ENCODE measurements around the gene NOL9.
A peak's percentile ranks its signal among the peaks of the same experiment; 100 is the strongest.

Gene NOL9

GRCh38 chr1:6489383-6489765 is 64.9 kb downstream of the NOL9 start:
- DNase-seq (ENCODE audit: low spot score): no peak

DNA sequence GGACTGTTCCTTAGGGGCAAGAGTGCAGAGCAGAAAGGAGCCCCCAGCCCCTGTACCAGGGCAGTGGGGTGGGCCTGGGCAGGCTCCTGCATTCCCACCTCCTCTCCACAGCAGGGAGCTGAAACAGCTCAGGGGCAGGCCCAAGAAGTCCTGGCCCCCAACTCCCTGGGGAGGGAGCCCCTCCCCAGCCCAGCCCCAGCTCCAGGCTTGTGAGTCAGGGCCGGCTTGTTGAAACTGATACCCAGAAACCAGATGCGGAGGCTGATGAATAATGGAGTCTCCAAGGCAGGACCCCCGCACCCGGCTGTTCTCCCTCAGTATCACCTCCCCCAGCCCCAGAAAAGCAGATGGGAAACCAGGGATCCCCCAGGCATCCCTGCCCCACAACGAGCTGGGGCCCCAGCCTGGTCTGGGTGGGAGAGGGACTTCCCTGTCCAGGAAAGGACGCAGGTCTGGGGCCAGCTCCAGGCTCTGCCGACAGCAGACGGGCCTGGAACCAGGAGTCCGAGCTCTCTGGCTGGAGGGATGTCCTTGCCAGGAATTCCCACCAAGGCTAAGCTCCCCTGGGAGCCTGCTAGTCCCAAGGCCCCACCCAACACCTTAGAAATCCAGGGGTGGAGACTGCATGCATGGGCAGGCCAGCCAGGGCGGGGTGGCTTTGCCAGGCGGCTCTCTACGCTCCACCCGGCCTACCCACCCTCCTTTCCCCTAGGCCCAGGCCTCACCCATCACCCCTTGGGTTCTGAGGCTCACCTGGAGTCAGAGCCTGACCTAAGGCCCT is 65.5 kb downstream of the NOL9 start:
- no peak for DNase-seq (ENCODE audit: low spot score)

- no peak for DNase-seq (ENCODE audit: low spot score)
Observed at GRCh38 chr1:6487804-6488484, 66.4 kb downstream of the NOL9 start.

- DNase-seq (ENCODE audit: low spot score): peak; percentile 71
Observed at GRCh38 chr1:6486433-6487011, 67.8 kb downstream of the NOL9 start.

DNA sequence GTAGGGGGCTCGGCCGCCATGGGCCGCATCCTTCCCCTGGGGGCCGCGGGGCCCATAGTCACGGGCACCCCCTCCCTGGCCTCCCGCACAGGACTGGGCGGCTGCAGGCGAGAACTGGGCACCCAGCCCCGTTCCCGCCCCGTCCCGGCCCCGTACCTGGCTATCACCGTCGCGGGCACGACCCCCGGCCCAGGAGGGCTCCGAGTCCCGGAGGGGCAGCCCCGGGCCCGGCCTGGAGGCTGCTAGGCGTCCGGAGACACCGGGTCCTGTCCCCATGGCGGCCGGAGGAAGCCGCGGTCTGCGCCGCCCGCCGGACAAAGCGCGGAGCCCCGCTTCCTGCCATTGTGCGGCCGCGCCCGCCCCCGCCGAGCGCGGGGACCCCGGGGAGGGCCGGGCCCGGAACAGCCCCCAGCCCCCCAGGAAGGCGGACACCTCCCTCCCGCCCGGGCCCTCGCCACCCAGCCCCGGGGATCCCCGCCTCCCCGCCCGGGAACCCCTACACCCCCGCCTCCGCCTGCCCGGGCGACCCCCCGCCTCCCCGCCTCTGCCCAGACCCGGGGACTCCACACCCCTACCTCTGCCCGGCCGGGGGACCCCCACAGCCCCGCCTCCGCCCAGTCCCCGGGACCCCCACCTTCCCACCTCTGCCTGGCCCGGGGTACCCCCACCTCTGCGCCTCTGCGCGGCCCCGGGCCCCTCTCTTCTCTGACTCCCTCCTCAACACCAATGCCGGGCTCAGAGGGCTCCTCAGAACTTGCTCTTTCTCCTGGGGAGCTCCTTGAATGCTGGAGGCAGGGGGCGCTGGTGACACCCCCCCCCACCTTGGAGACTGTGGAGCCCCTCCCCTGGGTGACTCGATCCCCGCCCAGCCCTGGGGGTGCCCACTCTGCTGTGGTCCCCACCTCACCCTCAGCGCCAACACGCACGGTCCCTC is 68.9 kb downstream of the NOL9 start:
- DNase-seq (ENCODE audit: low spot score): no peak

DNA sequence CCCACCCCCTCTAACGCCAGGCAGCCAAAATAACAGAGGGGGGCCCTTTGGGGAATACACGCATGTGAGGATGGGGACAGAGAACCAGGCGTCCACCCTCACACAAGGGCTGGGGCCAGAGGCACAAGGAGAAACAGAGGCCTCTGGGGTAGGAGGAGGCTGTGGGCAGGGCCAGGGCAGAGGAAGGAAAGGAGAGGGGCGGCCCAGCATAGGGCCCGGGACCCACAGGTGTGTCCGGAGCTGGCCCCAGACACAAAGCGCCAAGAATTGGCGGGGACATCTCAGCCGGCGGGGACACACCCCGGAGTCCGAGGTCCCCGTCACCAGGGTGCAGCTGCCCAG is 69.5 kb downstream of the NOL9 start:
- DNase-seq (ENCODE audit: low spot score): no peak

GRCh38 chr1:6483761-6484117 is 70.6 kb downstream of the NOL9 start:
- DNase-seq (ENCODE audit: low spot score): no peak

DNA sequence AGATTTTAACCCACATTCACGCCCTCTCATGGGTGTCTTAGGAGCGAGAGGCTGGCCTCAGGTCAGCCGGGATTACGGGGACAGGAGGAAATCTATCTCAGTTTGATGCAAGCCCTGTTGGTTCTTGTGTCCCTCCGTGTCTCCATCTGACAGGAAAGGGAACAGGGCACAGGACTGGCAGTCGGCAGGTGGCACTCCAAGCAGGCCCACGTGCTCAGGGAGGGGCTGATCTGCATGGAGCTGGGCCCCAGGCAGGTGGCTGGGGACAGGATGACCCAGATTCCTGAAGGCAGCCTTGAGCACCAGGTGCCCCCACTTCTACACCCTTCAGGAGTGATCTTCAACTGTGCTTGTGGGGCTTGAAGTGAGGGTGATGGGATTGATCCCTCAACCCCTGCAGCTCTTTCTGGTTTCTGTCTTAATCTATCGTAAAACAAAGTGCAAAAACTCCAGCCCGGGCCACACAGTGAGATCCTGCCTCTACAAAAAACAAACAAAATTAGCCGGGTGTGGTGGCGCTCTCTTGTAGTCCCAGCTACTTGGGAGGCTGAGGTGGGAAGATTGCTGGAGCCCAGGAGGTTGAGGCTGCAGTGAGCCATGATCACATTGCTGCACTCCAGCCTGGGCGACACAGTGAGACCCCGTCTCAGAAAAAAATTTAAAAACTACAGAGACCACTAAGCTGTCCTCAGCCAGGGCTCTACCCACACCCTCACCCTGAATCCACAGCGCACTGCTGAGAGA is 71.1 kb downstream of the NOL9 start:
- no peak for DNase-seq (ENCODE audit: low spot score)

DNA sequence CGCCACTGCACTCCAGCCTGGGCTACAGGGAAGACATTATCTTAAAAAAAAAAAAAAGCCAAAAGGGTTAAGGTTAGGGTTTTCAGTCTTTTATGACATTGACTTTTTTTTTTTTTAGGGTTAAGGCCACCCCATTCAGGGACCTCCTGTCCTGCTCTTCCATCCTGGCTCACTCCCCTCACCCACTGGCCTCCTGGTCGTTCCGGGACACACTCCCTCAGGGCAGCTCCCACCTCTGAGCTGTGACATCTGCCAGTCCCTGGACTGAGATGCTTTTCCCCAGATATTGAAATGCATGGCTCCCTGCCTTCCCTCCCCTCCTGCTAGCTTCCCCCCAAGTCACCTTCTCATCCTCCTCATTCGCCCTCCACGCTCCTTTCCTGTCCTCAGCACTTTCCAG is 72.5 kb downstream of the NOL9 start:
- DNase-seq (ENCODE audit: low spot score): no peak

DNA sequence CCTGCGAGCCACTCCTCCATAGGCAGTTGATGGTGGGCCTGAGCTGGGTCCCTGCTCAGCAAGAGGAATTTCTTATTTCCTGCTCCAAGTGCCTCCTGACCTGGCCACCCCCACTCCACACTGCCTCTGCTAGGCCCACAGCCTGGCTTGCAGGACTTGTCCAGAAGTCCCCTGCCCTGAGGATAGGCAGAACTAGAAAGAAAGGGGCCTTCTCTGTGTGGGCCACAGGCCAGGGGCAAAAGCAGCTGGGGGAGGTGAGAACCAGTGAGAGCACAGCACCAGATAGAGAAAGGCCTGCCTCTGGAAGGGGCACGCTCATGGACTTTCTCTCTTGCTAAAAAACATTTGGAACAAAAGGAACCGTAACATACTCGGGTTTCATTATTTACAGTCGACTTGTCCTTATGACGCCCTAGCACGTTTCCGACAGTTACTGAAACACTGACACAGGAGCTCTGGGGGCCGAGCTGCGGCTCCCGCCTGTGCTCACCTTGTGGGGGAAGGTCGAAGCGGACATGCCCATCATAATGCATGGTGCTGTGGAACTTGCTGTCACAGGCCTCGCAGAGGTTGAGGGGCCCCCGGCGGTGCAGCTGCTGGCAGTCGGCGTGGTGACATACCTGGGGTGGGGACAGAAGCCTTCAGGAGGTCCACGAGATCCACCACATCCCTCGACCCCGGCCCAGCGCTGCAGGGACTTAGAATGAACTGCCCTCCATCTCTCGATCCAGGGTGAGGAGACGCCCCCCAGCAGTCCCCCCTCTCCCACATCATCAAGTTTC is 77.1 kb downstream of the NOL9 start:
- no peak for DNase-seq (ENCODE audit: low spot score)

- DNase-seq (ENCODE audit: low spot score): no peak
Observed at GRCh38 chr1:6476483-6476882, 77.8 kb downstream of the NOL9 start.

DNA sequence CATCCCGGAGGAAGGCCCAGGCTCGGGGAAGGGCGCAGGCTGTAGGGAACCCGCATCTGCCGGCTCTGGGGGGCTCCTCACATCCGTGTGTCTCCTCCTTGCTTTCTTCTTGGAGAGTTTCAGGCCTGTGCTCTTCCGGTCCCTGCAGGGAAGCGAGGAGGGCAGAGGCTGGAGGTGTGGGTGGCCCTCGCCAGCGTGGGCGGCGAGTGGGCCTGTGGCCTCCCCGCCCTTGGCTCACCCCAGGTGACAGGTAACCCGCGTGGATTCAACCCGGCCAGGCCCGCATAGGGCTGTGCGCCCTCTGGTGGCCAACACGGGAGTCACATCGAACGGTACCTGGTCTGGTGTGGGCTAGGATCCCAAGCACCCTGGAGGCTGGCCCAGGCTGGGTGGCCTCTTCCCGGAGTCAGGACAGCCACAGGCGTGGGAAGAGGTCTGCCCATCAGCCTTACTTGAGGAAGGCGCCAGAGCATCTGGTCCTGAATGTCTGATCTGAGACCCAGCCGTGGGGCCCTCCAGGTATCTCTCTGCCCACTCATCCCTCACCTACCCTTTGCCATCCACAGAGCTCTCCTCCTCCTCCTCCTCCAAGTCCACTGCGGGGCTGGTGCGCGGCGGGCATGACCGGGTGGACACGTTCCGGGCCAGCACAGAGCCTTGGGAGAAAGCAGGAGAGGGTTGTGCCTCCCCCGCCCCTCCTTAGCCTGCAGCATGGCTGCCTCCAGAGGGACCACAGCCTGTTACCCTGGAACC is 78.8 kb downstream of the NOL9 start:
- DNase-seq (ENCODE audit: low spot score): peak; percentile 57

- no peak for DNase-seq (ENCODE audit: low spot score)
Observed at GRCh38 chr1:6474815-6475282, 79.5 kb downstream of the NOL9 start.

- DNase-seq (ENCODE audit: low spot score): peak; percentile 60
Observed at GRCh38 chr1:6473974-6474814, 80.1 kb downstream of the NOL9 start.

DNA sequence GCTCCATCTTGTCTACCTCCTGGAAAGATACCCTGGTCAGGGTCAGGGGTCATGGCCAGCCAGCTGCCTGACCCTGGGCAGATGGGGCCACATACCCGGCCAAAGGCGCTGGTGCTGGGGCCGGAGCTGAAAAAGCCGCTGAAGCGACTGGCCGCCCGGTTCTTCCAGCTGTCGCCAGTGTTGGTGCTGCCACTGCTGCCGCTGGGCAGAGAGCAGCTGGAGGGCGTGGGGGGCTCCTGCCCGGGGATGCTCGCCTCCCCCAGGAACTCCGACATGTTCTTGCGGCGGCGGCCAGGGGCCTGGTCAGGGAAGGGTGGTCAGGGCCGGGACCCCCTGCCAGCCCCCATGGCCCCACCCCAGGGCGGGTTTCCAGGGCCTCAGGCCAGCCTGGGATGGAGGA is 81.2 kb downstream of the NOL9 start:
- no peak for DNase-seq (ENCODE audit: low spot score)

DNA sequence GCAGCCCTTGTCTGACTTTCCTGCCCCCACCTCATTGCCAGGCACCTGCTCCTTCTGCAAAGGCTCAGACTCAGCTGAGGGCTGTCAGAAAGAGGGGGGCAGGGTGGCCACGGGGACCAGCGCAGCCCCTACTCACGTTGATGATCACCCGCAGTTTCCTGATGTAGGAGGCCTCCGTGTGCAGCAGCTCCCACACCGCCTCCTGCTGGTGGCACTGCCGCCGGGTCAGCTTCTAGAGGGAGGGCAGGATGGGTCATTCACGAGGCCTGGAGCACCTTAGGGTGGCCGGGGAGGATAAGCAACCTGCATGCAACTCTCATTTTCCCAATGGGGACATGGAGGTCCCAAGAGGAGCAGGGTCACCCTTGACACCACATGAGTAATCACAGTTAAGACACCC is 81.9 kb downstream of the NOL9 start:
- DNase-seq (ENCODE audit: low spot score): no peak

- no peak for DNase-seq (ENCODE audit: low spot score)
Observed at GRCh38 chr1:6471970-6472368, 82.3 kb downstream of the NOL9 start.
